NCI-H1930 (cell line): Measurements from ENCODE around the gene DAZAP2.

ENCODE experiments used
- DNase-seq, 2 experiments: peaks; one replicate each; lab custom pipeline; 2025; lab: John Stamatoyannopoulos, UW

DAZAP2 gene, protein sequence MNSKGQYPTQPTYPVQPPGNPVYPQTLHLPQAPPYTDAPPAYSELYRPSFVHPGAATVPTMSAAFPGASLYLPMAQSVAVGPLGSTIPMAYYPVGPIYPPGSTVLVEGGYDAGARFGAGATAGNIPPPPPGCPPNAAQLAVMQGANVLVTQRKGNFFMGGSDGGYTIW

DNA sequence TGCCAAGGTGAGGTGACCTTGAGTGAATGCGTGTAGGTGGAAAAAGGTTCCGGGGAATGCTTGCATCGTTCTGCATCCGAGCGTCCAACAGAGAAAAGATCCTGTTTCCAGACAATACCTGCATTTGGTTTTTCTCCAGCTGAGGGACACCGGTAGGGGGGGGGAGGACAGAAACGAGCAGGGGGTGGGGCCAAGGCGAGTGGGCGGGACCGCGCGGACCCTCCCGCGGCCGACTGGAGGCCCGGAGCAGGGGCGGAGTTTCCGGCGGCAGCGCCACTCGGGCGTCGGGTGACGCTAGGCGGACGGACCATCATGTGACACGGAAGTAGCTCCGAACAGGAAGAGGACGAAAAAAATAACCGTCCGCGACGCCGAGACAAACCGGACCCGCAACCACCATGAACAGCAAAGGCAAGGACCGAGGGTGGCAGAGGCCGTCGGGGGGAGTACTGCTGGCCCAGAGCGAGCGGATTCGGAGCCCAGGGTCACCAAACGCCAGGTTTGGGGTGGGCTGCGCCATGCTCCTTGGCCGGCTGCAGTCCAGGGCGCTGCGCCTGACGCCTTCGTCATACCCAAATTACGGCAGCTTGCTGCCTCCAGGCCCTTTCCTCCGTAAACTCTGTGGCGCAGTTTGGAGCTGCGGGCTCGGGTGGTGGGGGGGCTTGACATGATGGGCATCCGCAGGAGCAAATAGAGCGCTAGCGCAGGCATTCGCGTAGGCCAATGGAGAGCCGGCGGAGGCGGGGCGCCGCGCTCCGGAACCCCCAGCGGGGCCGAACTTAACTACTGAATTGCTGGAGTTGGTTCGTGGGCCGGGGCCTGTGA lies at the start of gene DAZAP2:
TSS of gene DAZAP2 (plus strand) at position 317 of the 825 bp plus-strand sequence. CDS start at position 399, 82 bp downstream.
- peak; percentile 89 to 92 for DNase-seq

DNA sequence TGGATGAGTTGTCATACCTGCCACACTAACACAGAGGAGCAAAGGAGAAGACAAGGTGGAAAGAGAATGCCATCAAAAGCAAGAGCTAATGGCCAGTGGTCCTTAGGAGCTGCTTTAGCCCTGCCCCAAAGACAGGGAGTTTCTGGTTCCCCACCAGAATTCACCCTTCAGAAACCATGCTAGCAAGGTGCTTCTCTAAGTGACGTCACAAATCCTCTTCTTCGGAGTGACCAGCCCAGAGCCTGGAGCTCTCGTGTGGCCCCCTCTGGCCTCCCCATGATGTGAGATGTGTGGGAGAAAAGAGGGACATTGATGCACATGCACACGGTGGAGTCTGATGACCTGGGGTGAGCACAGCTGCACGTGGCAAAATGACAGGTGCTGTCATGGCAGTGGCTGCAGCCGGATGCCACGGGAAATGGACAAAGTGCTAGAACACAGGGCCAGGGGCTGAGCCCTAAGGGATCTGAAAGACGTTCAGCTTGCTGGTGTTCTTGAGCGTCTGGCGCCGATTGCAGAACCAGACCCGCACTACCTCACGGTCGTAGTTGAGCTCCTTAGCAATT lies 48.8 kb upstream of the DAZAP2 start:
- no peak for DNase-seq

DNA sequence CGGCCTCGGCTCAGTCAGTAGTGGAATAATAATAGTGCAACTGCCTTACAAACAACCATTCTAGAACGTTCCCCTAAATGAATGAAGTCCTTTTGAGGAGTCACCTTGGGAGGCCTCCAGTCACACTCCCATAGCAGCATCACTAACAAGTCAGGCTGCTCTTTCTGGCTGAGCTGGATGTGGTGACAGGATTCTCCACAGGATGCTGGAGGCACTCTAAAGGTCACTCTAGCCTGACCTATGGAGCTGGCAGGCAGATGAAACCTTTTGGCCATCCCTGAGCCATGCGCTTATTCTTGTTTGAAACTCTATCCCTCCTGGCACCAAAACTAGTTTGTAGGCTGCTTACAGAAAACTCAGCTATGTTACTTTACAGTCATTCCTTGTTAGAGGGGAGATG lies 47.8 kb upstream of the DAZAP2 start:
- no peak for DNase-seq

DNA sequence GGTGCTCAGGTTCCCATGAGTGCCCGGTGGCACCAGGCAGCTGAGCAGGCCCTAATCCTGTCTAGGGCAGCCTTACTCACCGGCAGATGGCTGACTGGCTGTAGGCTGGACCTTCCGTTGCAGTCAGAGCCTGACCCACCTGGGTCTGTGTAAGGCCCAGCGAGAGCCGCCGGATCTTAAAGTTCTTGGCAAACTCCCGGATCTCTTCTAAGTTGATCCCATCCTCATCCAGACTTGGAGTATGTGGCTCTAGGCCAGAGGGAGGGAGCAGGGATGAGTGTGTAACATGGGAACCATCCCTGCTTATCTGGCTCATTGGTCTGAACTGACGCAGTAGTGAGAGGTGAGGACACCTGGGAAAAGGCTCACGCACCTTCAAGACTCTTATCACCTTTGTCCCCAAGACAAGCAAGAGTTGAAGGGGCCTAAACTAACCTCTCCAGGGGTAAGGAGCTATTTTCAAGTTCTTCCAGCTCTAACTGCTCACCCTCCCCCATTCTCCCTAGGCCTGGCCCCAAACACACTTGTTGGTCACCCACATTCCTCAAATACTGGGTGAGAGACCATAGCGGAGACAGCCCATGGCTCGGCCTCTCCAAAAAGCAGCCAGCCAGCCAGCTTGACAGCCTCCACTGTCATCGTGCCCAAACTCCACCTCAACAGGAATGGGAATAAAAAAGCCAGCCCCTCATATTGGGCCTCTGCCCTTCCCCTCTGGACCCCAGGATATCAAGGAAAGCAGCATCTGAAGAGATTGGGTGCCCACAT lies 46.9 kb upstream of the DAZAP2 start:
- no peak for DNase-seq

DNA sequence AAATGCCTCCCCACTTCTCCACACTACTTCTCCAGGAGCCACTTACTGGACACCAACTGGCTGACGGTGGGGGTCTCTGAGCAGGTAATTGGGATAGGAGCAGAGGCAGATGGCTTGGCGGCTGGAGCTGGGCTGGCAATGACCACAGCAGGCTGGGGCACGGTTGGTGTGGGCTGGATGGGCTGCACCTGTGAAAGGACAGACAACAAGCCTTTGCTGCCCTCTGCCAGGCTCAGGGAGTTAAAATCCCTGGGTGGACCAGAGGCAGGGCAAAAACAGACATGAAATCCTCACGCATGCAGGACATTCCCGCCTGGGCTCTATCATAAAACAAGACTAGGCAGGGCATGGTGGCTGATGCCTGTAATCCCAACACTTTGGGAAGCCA lies 46.3 kb upstream of the DAZAP2 start:
- DNase-seq = no peak

DNA sequence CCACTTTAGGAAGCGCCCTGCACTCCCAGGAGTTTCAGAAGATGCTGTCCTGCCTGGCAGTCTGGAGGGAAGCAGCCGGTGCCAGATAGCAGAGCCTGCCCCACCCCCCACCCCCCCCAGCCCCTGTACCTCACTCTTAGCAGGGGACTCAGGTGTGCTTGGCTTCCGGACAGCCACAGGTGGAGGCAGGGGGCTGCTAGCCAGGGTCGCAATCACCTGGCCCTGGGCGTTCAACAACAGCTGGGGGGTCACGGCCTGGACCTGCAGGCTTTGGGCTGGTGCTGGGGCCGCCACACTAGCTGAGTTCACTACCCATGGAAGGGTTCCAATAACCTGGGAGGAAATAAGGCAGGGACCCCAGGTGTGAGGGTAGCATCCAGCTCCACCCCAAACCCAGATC lies 42.8 kb upstream of the DAZAP2 start:
- DNase-seq = no peak

DNA sequence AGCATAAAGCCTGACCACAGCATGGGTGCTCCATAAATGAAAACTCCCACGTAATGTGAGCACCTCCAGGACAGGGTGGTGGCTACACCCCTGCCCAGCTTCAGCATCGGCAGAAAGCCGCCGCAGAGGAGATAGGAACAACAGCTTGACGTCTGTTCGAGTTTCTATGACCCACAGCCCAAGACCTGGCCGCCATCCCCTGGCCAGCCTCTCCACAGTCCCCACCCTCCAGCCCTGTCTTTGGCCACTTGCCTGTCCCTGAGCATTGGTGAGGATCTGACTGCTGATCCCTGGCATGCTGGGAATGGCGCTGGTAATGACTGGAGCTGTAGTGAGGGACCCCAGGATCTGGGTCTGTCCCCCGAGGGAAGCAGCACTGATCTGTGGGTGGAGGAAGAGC lies 42.1 kb upstream of the DAZAP2 start:
- no peak for DNase-seq

DNA sequence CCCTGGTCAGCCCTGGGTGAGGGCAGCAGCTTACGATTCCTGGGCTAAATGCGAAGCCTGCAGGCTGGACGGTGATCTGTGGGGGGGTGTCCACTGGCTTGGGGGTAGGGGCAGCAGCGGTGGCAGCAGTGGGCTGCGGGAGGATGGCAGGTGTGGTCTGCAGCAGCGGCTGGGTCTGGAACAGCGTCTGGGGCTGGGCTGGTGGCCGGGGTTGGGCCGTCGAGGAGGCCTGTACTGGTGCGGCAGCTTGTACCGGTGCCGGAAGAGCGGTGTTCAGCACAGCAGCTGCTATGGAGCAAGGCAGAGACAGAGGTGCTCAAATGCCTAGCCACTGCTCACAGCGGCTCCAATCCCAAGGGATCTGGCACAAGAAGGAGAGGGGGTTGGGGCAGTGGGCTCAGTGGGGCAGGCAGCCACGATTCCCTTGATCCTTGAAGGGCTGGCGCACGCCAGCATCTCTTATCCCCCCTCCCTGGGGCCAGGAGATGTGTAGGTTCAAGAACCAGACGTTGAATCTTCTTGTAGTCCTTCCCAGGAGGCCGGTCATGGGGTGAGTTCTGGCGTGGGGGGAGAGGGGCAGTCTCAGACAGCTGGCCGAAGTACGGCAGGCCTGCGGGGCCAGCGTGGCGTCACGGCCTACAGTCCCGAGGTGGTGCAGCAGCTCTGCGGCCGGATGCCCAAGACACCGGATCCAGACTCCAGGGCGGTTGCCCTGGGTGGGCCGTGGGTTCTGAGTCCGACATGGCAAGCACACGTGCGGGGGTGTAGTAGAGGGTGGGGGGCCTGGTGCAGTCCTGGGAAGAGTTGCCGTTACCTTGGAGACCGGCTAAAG lies 40.7 kb upstream of the DAZAP2 start:
- no peak for DNase-seq

DNA sequence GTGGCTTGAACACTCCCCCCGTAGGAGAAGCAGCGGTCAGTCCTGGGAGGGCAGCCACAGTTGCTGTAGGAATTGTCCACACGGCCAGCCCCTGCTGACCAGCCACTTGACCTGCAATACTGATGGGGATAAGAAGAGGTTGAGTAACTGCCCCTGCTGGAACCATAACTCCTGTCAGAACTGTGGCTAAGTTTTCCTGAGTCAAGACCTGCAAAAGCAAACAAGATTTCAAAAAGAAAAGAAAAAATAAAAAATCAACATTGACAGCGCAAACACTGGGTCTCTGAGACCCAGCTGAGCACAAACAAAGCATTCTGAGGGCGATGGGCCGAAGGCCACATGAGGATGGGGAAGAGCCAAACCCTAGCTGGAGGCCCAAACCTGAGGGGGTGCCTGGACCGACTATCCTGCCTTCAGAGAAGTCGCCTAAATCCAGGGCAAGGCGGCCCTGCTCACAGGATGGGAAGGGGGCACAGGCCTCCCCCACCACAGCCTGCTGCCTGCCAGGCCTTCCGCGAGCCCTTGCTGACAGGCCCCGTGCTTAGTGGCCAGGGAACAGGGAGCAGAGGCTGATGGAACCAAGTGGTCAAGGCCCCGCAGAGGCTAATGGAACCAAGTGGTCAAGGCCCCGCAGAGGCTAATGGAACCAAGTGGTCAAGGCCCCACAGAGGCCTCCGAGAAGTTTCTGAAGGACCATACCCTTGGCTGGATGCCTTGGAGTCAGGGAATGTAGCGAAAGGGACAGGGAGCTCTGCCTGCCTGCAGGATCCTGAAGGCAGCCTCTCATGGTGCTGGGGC lies 39.9 kb upstream of the DAZAP2 start:
- no peak for DNase-seq

DNA sequence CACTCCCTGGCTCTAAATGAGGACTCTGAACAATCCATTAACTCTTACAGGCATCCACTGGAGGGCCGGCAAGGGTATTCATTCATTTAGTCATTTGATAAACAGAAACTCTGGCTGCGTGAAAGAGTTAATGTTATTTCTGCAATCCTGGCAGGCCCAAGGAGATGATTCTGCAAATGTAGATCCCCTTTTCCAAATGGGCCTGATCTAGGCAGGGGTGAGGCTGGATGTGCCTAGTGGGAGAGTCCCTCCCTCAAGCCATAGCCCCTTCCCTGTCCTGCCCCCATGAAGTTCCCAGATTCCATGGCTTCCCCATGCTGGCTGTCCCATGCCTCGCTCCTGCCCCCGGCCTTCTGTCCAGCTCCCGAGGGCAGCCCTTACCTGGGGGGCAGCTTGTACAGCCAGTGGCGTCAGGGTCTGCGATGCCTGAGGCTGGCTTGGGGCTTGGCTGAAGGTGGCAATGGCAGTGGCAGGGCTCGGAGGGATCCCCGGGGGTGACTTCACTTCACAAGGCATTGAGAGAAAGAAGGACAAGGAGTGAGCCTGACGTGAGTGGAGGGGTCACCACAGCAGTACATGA lies 39.2 kb upstream of the DAZAP2 start:
- DNase-seq = no peak

DNA sequence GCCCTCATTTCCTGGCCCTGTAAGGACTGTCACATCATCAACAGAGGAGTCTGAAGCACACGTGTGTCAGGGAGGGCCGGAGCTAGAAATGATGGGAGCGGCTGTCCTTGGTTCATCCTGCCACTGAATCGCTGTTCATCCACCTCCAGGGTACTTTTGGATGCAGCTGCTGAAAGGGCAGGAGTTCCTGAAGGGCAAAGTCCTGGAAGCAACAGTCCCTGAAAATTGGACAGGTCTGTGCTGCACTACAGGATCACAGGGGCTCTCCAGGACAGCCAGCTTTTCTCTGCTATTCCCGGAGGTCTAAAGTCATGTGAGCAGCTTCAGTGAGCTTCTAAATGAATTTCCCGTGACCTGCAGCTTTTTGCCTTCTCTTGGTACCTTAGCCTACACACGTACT lies 38.5 kb upstream of the DAZAP2 start:
- no peak for DNase-seq

DNA sequence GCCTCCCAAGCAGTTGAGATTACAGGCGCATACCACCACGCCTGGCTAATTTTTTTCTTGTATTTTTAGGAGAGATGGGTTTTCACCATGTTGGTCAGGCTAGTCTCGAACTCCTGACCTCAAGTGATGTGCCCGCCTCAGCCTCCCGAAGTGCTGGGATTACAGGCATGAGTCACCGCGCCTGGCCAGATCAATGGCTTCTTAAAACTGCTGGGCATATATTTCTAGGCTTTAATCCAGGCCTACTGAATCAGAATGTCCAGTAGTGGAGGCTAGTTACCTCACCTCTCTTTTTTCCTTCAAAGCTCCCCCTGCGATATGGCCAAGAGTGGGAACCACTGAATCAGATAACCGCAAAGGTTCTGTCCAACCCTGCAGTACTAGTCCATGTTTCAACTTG lies 37.8 kb upstream of the DAZAP2 start:
- DNase-seq = no peak

DNA sequence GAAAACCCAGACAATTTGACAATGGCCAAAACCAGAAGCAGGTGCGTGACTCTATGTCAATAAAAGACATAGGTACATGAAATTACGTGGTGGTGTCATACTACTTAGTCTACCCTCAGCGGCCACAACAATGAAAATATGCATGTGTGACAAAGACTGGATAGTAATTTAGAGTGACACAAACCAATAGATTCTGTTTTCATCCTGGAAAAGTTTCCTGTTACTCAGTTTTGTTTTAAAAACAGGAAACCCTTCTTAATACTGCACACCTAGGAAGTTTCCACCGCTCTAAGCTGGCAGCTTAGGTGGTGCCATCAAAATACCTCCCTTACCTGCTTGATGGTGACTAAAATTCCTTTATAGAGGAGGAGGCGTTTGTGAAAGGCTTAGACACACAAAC lies 35.9 kb upstream of the DAZAP2 start:
- DNase-seq = no peak

DNA sequence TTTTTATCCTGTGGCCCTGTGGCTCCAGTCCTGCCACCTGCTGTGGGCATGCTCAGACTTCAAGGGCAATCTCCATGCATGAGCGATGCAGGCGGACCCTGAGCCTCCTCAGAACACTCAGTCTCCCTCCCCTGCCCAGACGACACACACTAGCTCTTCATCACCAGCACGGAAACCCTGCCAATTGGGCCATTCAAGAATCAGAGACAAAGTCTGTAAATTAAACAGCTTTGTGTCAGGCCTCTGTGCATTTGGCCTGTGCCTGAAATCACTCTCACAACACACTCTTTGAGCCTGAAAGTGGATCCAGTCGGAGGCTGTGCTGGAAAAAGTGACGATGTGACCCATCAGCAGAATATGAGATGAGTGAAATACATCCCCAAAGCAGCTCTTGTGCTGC lies 33.3 kb upstream of the DAZAP2 start:
- no peak for DNase-seq

DNA sequence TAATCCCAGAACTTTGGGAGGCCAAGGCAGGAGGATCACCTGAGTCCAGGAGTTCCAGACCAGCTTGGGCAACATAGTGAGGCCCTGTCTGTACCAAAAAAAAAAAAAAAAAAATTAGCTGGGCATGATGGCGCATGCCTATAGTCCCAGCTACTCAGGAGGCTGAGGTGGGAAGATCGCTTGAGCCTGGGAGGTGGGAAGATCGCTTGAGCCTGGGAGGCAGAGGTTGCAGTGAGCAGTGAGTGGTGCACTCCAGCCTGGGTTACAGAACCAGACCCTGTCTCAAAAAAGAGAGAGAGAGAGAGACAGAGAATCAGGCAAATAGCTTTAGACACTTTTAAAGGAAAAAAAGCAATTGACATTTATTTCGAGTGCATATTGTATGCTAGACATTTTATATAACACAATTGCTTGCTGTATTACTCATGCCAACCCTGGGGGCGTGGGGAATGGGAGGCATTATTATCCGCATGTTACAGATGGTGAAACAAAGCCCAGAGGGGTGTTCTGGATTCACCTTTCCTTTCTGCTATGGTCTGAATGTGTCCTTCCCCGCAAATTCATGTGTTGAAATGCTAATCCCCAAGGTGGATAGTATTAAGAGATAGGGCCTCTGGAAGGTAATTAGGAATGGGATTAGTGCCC lies 30.5 kb upstream of the DAZAP2 start:
- DNase-seq = no peak

DNA sequence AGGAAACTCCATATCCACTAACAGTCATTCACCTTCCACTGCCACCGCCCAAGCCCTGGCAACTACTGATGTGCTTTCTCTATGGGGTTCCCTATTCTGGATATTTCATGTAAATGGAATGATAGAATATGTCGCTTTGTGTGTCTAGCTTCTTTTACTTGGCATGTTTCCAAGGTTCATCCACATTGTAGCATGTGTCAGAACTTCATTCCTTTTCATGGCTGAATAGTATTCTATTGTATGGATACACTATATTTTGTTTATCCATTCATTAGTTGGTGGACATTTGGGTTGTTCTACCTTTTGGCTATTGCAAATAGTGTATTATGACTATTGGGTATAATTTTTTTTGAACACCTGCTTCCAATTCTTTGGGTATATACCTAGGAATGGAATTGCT lies 29.4 kb upstream of the DAZAP2 start:
- no peak for DNase-seq

DNA sequence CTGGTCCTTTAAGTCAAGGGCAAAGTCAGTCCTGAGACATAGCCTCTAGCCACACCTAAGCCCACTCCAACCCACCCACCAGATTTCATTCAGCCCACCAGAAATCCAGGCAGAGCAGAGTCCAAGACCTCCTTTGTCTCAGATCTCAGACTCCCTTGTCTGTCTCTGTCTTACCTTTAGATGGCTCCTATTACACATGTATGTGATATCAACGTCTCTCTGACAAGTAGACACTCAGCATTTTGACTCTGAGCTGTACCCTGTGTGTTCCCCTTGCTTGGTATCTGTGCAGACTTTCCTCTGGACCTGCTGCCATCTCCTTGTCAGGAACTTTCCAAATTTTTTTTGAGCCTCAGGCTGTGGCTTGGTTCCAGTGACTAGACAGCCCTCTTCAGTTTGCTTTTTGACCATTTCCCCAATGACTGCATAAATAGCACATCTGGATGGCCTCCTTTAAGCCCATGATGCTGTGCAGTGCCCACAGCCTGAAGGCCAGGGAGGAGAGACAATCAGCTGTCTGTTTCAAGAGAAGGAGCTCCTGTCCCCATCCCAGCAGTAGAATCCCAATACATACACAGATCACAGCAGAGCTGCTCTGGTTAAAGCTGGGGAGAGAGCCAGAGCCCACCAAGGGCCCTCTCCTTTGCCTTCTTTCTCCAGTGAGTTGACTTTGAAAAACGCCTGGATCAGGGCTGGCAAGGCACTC lies 27.8 kb upstream of the DAZAP2 start:
- no peak for DNase-seq

DNA sequence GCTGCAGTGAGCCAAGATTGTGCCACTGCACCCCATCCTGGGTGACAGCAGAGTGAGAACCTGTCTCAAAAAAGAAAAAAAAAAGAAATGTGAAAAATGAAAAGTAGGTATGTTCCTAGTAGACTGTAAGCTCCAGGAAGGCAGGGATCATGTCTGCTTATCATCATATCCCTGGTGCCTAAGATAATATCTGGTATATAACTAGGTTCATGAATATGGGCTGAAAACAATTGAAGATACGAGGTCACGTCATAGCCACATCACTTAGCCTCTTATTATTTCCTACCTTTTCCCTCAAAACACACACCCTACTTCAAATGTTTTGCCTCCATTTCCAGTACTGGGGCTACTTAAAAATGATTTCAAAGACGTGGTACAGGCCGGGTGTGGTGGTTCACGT lies 23.7 kb upstream of the DAZAP2 start:
- DNase-seq = no peak

DNA sequence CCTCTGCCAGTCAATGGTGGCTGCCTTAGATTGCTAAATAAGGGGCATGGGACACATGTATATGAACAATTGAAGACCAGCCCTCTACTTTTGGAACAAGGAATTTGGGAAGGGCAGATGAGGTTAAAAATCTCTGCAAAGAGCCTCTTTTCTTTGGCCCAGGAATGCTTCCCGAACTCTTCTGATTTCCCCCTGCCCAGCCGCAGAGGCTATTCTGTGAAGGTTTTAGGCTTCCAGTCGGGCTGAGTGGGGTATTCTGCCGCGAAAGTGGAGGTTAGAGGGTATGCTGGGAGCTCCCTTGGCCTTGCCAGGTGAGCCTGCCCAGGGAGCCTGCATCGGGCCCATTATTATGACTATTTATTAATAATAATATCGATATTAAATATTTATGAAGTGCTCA lies 22.0 kb upstream of the DAZAP2 start:
- DNase-seq = no peak
